Panc1 (cell line): ENCODE measurements around the gene MPPED2. TPM values are rescaled to one million over a fixed set of nuclear protein-coding genes. Genes with fewer than 3 reads are reported as not detected.

Source experiments
- ATAC-seq: fragments of 200-7000 bp; cut with Tn5 transposase; 2 replicates; pipeline ENCODE4 v1.9.1; 2020; ENCODE audit warnings: mild to moderate bottlenecking, moderate library complexity
- BruUV-seq: library from RNA; stranded (reverse); fragments of 400-500 nt; replicated peaks from 2 replicates; lab custom pipeline; 2021; lab: Mats Ljungman, UMichigan
- CTCF ChIA-PET: fragments of 300-600 bp; sonication (Branson Sonifier 250); formaldehyde crosslinking; loops from one replicate; lab custom pipeline; 2022; ENCODE audit warnings: antibody characterized with exemption; lab: Charles Lee
- POLR2A ChIA-PET: fragments of 300-600 bp; sonication (Branson Sonifier 250); formaldehyde crosslinking; loops from one replicate; lab custom pipeline; 2022; ENCODE audit warnings: antibody characterized with exemption; lab: Charles Lee
- DNase-seq: peaks from one replicate; pipeline ENCODE4 v3.0.0-alpha.2; 2010; ENCODE audit warnings: low read depth, low spot score
- H3K27ac ChIP-seq: 2 replicates; pipeline ENCODE4 v1.5.1; 2011; ENCODE audit warnings: mild to moderate bottlenecking, low read length, inconsistent platforms
- H3K27me3 ChIP-seq: fragments of 200-500 bp; sonication (Bioruptor generic); 2 replicates; pipeline ENCODE4 v1.6.0; 2014; ENCODE audit warnings: low read length, inconsistent platforms; ENCODE audit not compliant: control insufficient read depth, insufficient read depth
- H3K36me3 ChIP-seq: fragments of 200-500 bp; sonication (Bioruptor generic); 2 replicates; pipeline ENCODE4 v1.5.1; 2014; ENCODE audit warnings: inconsistent platforms, mild to moderate bottlenecking, low read length, moderate library complexity; ENCODE audit not compliant: control insufficient read depth, insufficient read depth
- H3K4me1 ChIP-seq: 2 replicates; pipeline ENCODE4 v1.5.1; 2011; ENCODE audit warnings: inconsistent platforms, mild to moderate bottlenecking, low read length, moderate library complexity; ENCODE audit not compliant: control insufficient read depth, insufficient read depth
- H3K4me3 ChIP-seq, 2 experiments: 2 replicates each; pipeline ENCODE4 v1.5.1; 2011 to 2012; ENCODE audit warnings: low read depth in 2 of 2, low read length in 2 of 2, mild to moderate bottlenecking in 2 of 2, inconsistent platforms in 1 of 2, moderate library complexity in 1 of 2
- H3K9me3 ChIP-seq: fragments of 200-500 bp; sonication (Bioruptor generic); 2 replicates; pipeline ENCODE4 v1.5.1; 2014; ENCODE audit warnings: low read depth, mild to moderate bottlenecking, inconsistent platforms, low read length, moderate library complexity; ENCODE audit not compliant: control insufficient read depth, insufficient read depth
- POLR2AphosphoS5 ChIP-seq: IDR thresholded peaks from 2 replicates; pipeline ENCODE4 v1.6.1; 2012; ENCODE audit warnings: mild to moderate bottlenecking, low read depth, low read length, moderate library complexity
- SIN3A ChIP-seq: IDR thresholded peaks from 2 replicates; pipeline ENCODE4 v1.6.1; 2012; ENCODE audit warnings: low read depth, mild to moderate bottlenecking, low read length, moderate library complexity, borderline replicate concordance; ENCODE audit not compliant: insufficient read depth
- TCF7L2 ChIP-seq: IDR thresholded peaks from 2 replicates; pipeline ENCODE4 v1.6.1; 2011; ENCODE audit warnings: mild to moderate bottlenecking, low read depth, low read length, inconsistent platforms
- in situ Hi-C: cut with HindIII; loops from 2 replicates; pipeline ENCODE4 v1.10.0; 2016; ENCODE audit warnings: low sequenced_read_pairs, low pct_unique_long_range_greater_than_20kb
- intact Hi-C: fragments of 100-400 bp; cut with micrococcal nuclease; formaldehyde crosslinking; loops from one replicate; pipeline ENCODE4 v1.10.0; 2022; ENCODE audit not compliant: unreplicated experiment
- total RNA-seq: library from RNA; stranded (reverse); gene quantifications from one replicate; pipeline ENCODE4 v1.2.1, GENCODE V29; 2021; ENCODE audit not compliant: unreplicated experiment
- TF ChIP-seq, protein P1 (sequence below), 2 experiments: IDR thresholded peaks; 2 replicates each; pipeline ENCODE4 v1.6.1; 2011 to 2012; ENCODE audit warnings: low read depth in 2 of 2, control low read depth in 1 of 2, low read length in 1 of 2, mild to moderate bottlenecking in 1 of 2, moderate library complexity in 1 of 2; ENCODE audit not compliant: insufficient read depth in 1 of 2
- TF ChIP-seq, protein P2 (sequence below): fragments of 450-650 bp; IDR thresholded peaks from 2 replicates; pipeline ENCODE4 v1.5.1; 2017; ENCODE audit warnings: mild to moderate bottlenecking

The MPPED2 gene
- total RNA-seq, 1 experiment from 2014 or later: not detected

DNA sequence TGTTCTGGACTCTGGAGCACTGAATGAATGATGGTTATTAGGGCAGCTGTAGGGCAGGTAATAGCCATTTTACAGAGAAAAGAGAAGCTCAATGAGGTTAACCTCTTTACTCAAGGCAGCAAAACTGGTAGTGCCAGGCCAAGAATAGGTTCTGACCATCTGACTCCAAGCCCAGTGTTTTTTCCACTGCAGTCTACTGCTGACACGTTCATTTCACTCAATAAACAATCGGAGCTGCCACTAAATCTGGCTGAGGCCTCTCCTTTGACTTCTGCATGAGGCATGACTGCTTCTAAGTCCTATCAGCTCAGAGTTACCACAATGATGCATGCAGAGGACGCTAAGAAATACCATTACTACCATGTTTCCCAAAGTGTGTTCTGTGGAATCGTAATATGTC, 145.6 kb downstream of the MPPED2 start:
- no TSS peak for BruUV-seq
- Histone ChIP-seq H3K36me3 (no peaks in the 10 kb centered on the region), H3K9me3 (no peaks in the 10 kb centered on the region), H3K4me1 (no peaks in the 10 kb centered on the region), H3K27me3 (no peaks in the 10 kb centered on the region), H3K4me3 (no peak overlapping the region), H3K27ac (no peak overlapping the region)
- no peak for TF ChIP-seq POLR2AphosphoS5
- TF ChIP-seq SIN3A: no peak
- TF ChIP-seq, protein P1, sequence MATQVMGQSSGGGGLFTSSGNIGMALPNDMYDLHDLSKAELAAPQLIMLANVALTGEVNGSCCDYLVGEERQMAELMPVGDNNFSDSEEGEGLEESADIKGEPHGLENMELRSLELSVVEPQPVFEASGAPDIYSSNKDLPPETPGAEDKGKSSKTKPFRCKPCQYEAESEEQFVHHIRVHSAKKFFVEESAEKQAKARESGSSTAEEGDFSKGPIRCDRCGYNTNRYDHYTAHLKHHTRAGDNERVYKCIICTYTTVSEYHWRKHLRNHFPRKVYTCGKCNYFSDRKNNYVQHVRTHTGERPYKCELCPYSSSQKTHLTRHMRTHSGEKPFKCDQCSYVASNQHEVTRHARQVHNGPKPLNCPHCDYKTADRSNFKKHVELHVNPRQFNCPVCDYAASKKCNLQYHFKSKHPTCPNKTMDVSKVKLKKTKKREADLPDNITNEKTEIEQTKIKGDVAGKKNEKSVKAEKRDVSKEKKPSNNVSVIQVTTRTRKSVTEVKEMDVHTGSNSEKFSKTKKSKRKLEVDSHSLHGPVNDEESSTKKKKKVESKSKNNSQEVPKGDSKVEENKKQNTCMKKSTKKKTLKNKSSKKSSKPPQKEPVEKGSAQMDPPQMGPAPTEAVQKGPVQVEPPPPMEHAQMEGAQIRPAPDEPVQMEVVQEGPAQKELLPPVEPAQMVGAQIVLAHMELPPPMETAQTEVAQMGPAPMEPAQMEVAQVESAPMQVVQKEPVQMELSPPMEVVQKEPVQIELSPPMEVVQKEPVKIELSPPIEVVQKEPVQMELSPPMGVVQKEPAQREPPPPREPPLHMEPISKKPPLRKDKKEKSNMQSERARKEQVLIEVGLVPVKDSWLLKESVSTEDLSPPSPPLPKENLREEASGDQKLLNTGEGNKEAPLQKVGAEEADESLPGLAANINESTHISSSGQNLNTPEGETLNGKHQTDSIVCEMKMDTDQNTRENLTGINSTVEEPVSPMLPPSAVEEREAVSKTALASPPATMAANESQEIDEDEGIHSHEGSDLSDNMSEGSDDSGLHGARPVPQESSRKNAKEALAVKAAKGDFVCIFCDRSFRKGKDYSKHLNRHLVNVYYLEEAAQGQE (IDR thresholded peaks at IDR 0.05; ENCODE audit: insufficient read depth in 1 of 2, low read depth in 2 of 2, low read length in 1 of 2): no peak
- TF ChIP-seq, protein P2, sequence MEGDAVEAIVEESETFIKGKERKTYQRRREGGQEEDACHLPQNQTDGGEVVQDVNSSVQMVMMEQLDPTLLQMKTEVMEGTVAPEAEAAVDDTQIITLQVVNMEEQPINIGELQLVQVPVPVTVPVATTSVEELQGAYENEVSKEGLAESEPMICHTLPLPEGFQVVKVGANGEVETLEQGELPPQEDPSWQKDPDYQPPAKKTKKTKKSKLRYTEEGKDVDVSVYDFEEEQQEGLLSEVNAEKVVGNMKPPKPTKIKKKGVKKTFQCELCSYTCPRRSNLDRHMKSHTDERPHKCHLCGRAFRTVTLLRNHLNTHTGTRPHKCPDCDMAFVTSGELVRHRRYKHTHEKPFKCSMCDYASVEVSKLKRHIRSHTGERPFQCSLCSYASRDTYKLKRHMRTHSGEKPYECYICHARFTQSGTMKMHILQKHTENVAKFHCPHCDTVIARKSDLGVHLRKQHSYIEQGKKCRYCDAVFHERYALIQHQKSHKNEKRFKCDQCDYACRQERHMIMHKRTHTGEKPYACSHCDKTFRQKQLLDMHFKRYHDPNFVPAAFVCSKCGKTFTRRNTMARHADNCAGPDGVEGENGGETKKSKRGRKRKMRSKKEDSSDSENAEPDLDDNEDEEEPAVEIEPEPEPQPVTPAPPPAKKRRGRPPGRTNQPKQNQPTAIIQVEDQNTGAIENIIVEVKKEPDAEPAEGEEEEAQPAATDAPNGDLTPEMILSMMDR: no peak
- no peak for TF ChIP-seq TCF7L2
- intact Hi-C loops (no loop called here), in situ Hi-C loops (no loop called here)
- no peak for ATAC-seq
- CTCF ChIA-PET: no interaction called here
- no peak for DNase-seq
- POLR2A ChIA-PET: no interaction called here

DNA sequence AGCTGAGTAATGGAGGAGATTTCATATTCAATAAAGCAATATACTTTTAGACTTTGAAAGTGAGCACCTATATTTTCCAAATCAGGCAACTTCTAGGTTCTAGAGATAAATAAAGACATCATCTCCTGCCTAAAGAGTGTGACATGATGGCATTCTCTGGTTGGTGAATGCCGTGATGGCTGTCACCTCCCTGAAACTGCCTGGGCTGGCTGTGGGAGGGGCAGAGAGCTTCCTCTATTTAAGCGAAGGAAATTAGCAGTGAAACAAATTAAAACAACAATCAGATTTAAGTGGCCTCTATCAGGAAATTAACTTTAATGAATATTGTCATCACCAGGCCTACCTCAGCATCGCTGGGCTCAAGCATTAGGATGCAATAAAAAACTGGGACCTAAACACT, 149.4 kb downstream of the MPPED2 start:
- in situ Hi-C loops: no loop called here
- POLR2A ChIA-PET: no interaction called here
- Histone ChIP-seq H3K27ac (no peak overlapping the region), H3K4me1 (no peaks in the 10 kb centered on the region), H3K27me3 (no peaks in the 10 kb centered on the region), H3K4me3 (no peak overlapping the region), H3K36me3 (no peaks in the 10 kb centered on the region), H3K9me3 (no peaks in the 10 kb centered on the region)
- intact Hi-C loops: no loop called here
- no peak for ATAC-seq
- no peak for DNase-seq
- TF ChIP-seq, protein P1 (IDR thresholded peaks at IDR 0.05; ENCODE audit: insufficient read depth in 1 of 2, low read depth in 2 of 2, low read length in 1 of 2): no peak
- TF ChIP-seq SIN3A: no peak
- TF ChIP-seq, protein P2: no peak
- TF ChIP-seq TCF7L2: no peak
- no peak for TF ChIP-seq POLR2AphosphoS5
- CTCF ChIA-PET: no interaction called here
- no TSS peak for BruUV-seq
